CD14-positive monocyte (primary cell): ENCODE measurements around the gene TMEM178B. TPM values are rescaled to one million over a fixed set of nuclear protein-coding genes. Genes with fewer than 3 reads are reported as not detected.
"Not testable (repeated sequence)": the region's sequence is repeated elsewhere in the genome, so short reads cannot be mapped to it uniquely, and the experiment has no call there.

ENCODE experiments used
- DNase-seq, 3 donors: peaks; one replicate each; pipeline ENCODE4 v3.0.0-alpha.2; 2011 to 2022
- H2AFZ ChIP-seq: 2 replicates; pipeline ENCODE4 v1.6.0; 2012; ENCODE audit warnings: mild to moderate bottlenecking, low read depth, low read length, inconsistent platforms; ENCODE audit not compliant: insufficient read depth, poor library complexity, severe bottlenecking
- H3K27ac ChIP-seq, 2 donors: 1 replicate in 1 of 2; 2 replicates in 1 of 2; pipeline ENCODE4 v1.5.1; 2012 to 2013; ENCODE audit warnings: low read length in 2 of 2, control low read depth in 1 of 2, inconsistent platforms in 1 of 2, low read depth in 1 of 2, mild to moderate bottlenecking in 1 of 2
- H3K27me3 ChIP-seq, 2 donors: one replicate each; pipeline versions ENCODE4 v1.6.0 to v1.6.1; 2011 to 2013; ENCODE audit warnings: low read length in 2 of 2; ENCODE audit not compliant: control insufficient read depth in 2 of 2, insufficient read depth in 2 of 2
- H3K36me3 ChIP-seq, 2 donors: replicated peaks in 1 of 2; 1 replicate in 1 of 2; 2 replicates in 1 of 2; pipeline versions ENCODE4 v1.5.1 to v1.6.1; 2012 to 2013; ENCODE audit warnings: low read length in 2 of 2, control low read depth in 1 of 2, inconsistent platforms in 1 of 2, mild to moderate bottlenecking in 1 of 2; ENCODE audit not compliant: insufficient read depth in 2 of 2, control insufficient read depth in 1 of 2
- H3K4me1 ChIP-seq, 2 donors: 1 replicate in 1 of 2; 2 replicates in 1 of 2; pipeline versions ENCODE4 v1.5.1 to v1.6.1; 2012 to 2013; ENCODE audit warnings: low read length in 2 of 2, control low read depth in 1 of 2, inconsistent platforms in 1 of 2, mild to moderate bottlenecking in 1 of 2, moderate library complexity in 1 of 2; ENCODE audit not compliant: insufficient read depth in 2 of 2, control insufficient read depth in 1 of 2
- H3K4me2 ChIP-seq: replicated peaks from 2 replicates; pipeline ENCODE3; 2012; ENCODE audit warnings: low read length, moderate library complexity, mild to moderate bottlenecking; ENCODE audit not compliant: poor library complexity, severe bottlenecking; ENCODE audit errors: extremely low read depth
- H3K4me3 ChIP-seq, 3 experiments: fragments of 200-600 bp in 1 of 3; sonication (generic) in 1 of 3; replicated peaks in 1 of 3; 1 replicate in 2 of 3; 2 replicates in 1 of 3; pipeline ENCODE4 v1.5.1; 2011 to 2013; ENCODE audit warnings: low read length in 3 of 3, mild to moderate bottlenecking in 3 of 3, control low read depth in 2 of 3, low read depth in 2 of 3, inconsistent platforms in 1 of 3, moderate library complexity in 1 of 3
- H3K79me2 ChIP-seq: 2 replicates; pipeline ENCODE4 v1.6.0; 2012; ENCODE audit warnings: mild to moderate bottlenecking, control low read depth, inconsistent platforms, low read length, moderate library complexity; ENCODE audit not compliant: insufficient read depth
- H3K9ac ChIP-seq: 2 replicates; pipeline ENCODE4 v1.6.0; 2017; ENCODE audit warnings: low read length, mild to moderate bottlenecking; ENCODE audit not compliant: insufficient read depth, poor library complexity, severe bottlenecking
- H3K9me3 ChIP-seq, 2 donors: replicated peaks in 1 of 2; 1 replicate in 1 of 2; 2 replicates in 1 of 2; pipeline versions ENCODE4 v1.5.1 to v1.6.1; 2012 to 2013; ENCODE audit warnings: low read length in 2 of 2, control low read depth in 1 of 2; ENCODE audit not compliant: control insufficient read depth in 1 of 2, insufficient read depth in 1 of 2
- H4K20me1 ChIP-seq: 2 replicates; pipeline ENCODE4 v1.6.0; 2012; ENCODE audit warnings: mild to moderate bottlenecking, low read length, control low read depth, moderate library complexity; ENCODE audit not compliant: insufficient read depth
- H3K27ac Mint-ChIP-seq, 7 donors: one replicate each; pipeline ENCODE4 v1.8.0; 2020; ENCODE audit warnings: mild to moderate bottlenecking in 7 of 7, mixed read lengths in 7 of 7, moderate library complexity in 6 of 7, inconsistent platforms in 2 of 7
- H3K27me3 Mint-ChIP-seq, 3 donors: one replicate each; pipeline ENCODE4 v1.8.0; 2021 to 2022; ENCODE audit warnings: low read depth in 3 of 3, mild to moderate bottlenecking in 3 of 3, mixed read lengths in 3 of 3, moderate library complexity in 3 of 3, inconsistent platforms in 1 of 3
- H3K36me3 Mint-ChIP-seq, 2 donors: one replicate each; pipeline ENCODE4 v1.8.0; 2020; ENCODE audit warnings: mixed read lengths in 2 of 2, inconsistent platforms in 1 of 2, mild to moderate bottlenecking in 1 of 2
- H3K4me1 Mint-ChIP-seq: one replicate; pipeline ENCODE4 v1.8.0; 2020; ENCODE audit warnings: mild to moderate bottlenecking, mixed read lengths
- H3K4me3 Mint-ChIP-seq, 2 donors: one replicate each; pipeline ENCODE4 v1.8.0; 2020; ENCODE audit warnings: mild to moderate bottlenecking in 2 of 2, mixed read lengths in 2 of 2, moderate library complexity in 1 of 2
- H3K9me3 Mint-ChIP-seq, 7 donors: one replicate each; pipeline ENCODE4 v1.8.0; 2020 to 2022; ENCODE audit warnings: mixed read lengths in 7 of 7, mild to moderate bottlenecking in 6 of 7, moderate library complexity in 6 of 7, inconsistent platforms in 2 of 7
- WGBS: methylation state at CpG from one replicate; pipeline ENCODE4 v1.1.5; 2013; ENCODE audit warnings: missing lambda C conversion rate; ENCODE audit not compliant: insufficient coverage; 5-methylcytosine and 5-hydroxymethylcytosine counted together
- intact Hi-C, 2 donors: fragments of 100-400 bp; cut with micrococcal nuclease; formaldehyde crosslinking; loops; one replicate each; pipeline versions ENCODE4 v1.15.0 to v1.15.1; 2023
- polyA plus RNA-seq, 3 donors: library from polyadenylated mRNA; depleted of rRNA in 1 of 3; unstranded in 2 of 3; stranded (reverse) in 1 of 3; fragments of 300-500 nt in 2 of 3; fragments of >200 nt in 1 of 3; fragmentation: Illumina TruSeq in 2 of 3; gene quantifications; 1 replicate in 2 of 3; 2 replicates in 1 of 3; pipeline ENCODE4 v1.2.3, GENCODE V29; 2012 to 2021
- TF ChIP-seq, protein P1 (sequence below): fragments of 200-600 bp; IDR thresholded peaks from one replicate; pipeline ENCODE4 v1.8.0; 2022; ENCODE audit warnings: antibody characterized with exemption, mild to moderate bottlenecking

The TMEM178B gene
- polyA plus RNA-seq, 3 donors, result not detected

DNA sequence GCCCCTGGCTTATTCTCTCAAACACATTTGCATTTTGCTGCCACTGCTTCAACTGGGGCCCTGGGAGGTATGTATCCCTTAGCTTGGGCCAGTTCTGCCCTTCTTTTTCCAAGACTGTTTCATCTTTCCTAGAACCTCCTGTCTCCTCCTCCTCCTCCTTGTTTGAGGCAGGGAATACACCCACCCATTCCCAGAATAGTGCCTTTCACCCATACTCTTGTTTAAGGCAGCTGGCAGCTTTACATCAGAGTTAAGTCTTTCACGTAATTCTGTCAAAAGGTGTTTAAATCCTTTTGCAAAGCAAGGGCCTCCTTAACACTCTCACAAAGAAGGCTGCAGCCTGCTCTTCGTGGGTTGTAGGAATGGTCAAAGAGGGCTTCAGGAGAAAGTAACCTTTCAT lies 326.5 kb downstream of the TMEM178B start:
- Histone ChIP-seq H3K79me2 (no peaks in the 10 kb centered on the region), H3K27me3 (no peaks in the 10 kb centered on the region), H3K9ac (no peak overlapping the region), H3K4me3 (no peak overlapping the region), H4K20me1 (no peaks in the 10 kb centered on the region), H3K4me1 (no peaks in the 10 kb centered on the region), H3K4me2 (no peak overlapping the region), H2AFZ (no peak overlapping the region), H3K36me3 (no peaks in the 10 kb centered on the region), H3K27ac (no peak overlapping the region), H3K9me3 (no peaks in the 10 kb centered on the region)
- Mint-ChIP-seq H3K36me3 (no peaks in the 10 kb centered on the region), H3K4me3 (no peak overlapping the region), H3K27me3 (peaks cover 4 to 7% (median 4%) of the 10 kb centered on the region in 3 donors), H3K4me1 (no peaks in the 10 kb centered on the region), H3K27ac (no peak overlapping the region), H3K9me3 (peaks cover 0 to 7% (median 5%) of the 10 kb centered on the region in 7 donors)
- WGBS, result no CpG with 5 or more reads among the region's 2 CpGs
- DNase-seq, result no peak
- intact Hi-C loops, result no loop called here
- TF ChIP-seq, protein P1, sequence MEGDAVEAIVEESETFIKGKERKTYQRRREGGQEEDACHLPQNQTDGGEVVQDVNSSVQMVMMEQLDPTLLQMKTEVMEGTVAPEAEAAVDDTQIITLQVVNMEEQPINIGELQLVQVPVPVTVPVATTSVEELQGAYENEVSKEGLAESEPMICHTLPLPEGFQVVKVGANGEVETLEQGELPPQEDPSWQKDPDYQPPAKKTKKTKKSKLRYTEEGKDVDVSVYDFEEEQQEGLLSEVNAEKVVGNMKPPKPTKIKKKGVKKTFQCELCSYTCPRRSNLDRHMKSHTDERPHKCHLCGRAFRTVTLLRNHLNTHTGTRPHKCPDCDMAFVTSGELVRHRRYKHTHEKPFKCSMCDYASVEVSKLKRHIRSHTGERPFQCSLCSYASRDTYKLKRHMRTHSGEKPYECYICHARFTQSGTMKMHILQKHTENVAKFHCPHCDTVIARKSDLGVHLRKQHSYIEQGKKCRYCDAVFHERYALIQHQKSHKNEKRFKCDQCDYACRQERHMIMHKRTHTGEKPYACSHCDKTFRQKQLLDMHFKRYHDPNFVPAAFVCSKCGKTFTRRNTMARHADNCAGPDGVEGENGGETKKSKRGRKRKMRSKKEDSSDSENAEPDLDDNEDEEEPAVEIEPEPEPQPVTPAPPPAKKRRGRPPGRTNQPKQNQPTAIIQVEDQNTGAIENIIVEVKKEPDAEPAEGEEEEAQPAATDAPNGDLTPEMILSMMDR, result no peak

DNA sequence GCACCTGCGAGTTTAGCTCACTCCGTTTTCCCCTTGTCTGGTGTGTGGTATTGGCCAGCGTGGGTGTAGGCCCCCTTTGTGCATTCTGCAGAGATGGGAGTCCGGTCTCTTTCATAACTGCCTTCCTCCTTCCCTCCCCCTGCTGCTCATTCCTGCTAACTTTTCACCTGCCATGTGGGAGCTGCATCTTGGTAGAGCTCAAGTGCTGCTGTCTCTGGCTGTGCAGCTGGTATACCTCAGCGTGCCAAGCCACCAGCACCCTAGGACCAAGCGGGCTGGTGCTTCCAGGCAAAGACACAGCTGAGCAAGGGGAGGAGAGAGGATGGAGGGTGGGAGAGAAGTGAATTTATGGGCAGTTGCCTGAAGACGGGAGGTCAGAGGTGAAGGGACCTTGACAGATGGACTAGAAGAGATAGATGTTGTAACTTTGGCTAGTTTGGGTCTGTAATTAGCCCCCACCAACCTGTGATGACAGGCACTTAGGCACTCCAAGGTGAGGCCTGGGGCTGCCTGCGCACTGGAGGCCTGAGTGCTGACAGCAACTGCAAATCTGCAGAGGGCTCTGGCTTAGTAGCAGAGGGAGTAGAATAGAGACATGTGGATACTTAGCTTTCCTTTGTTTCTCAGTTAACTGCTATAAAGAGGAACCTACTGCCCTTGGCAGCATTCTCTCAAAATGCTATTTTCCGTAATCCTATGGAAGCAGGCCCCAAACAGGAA lies 328.6 kb downstream of the TMEM178B start:
- no peaks in the 10 kb centered on the region for H3K4me1 Mint-ChIP-seq
- Histone ChIP-seq H3K36me3 (no peaks in the 10 kb centered on the region), H3K27me3 (no peaks in the 10 kb centered on the region), H2AFZ (no peak overlapping the region), H3K27ac (no peak overlapping the region), H3K4me3 (no peak overlapping the region), H3K4me2 (no peak overlapping the region), H3K79me2 (no peaks in the 10 kb centered on the region), H4K20me1 (no peaks in the 10 kb centered on the region), H3K9me3 (no peaks in the 10 kb centered on the region), H3K4me1 (no peaks in the 10 kb centered on the region), H3K9ac (no peak overlapping the region)
- WGBS, result 93% methylated on average over 5 of the region's 9 CpGs
- H3K9me3 Mint-ChIP-seq, result peaks cover 0 to 4% (median 0%) of the 10 kb centered on the region in 7 donors
- H3K27me3 Mint-ChIP-seq, result peaks cover 3 to 7% (median 4%) of the 10 kb centered on the region in 3 donors
- no peak overlapping the region for H3K4me3 Mint-ChIP-seq
- no peak overlapping the region for H3K27ac Mint-ChIP-seq
- TF ChIP-seq, protein P1, result no peak
- no peaks in the 10 kb centered on the region for H3K36me3 Mint-ChIP-seq
- no peak for DNase-seq
- intact Hi-C loops, result no loop called here

DNA sequence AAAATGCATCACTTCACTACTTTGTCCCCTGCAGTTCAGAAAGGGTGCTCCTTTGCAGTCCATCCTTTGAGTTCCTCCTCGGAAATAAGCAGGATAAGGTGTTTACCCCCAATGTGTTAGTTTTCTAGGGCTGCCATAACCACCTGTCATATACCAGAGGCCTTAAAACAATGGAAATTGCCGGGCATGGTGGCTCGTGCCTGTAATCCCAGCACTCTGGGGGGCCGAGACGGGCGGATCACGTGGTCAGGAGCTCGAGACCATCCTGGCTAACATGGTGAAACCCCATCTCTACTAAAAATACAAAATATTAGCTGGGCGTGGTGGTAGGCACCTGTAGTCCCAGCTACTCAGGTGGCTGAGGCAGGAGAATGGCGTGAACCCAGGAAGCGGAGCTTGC lies 330.0 kb downstream of the TMEM178B start:
- not testable (repeated sequence) for H3K4me3 Mint-ChIP-seq

More for the DNA sequence above, 330.0 kb downstream of the TMEM178B start:
- H3K79me2 ChIP-seq, H3K27me3 Mint-ChIP-seq, DNase-seq, H2AFZ ChIP-seq, H3K36me3 ChIP-seq, H3K9ac ChIP-seq, H3K4me1 ChIP-seq, H3K9me3 ChIP-seq, H4K20me1 ChIP-seq, H3K4me1 Mint-ChIP-seq, H3K9me3 Mint-ChIP-seq, H3K27ac ChIP-seq, H3K4me2 ChIP-seq, H3K27ac Mint-ChIP-seq, intact Hi-C loops, H3K36me3 Mint-ChIP-seq, H3K4me3 ChIP-seq, H3K27me3 ChIP-seq: not testable (repeated sequence)
- 88% methylated on average over 9 of the region's 11 CpGs for WGBS
